RWPE1 (cell line): Measurements from ENCODE around the gene ALDOA.

Experiments used
- CTCF ChIA-PET: fragments of 350-600 bp; sonication (Branson Sonifier 250); formaldehyde crosslinking; extraction: SDS; loops from one replicate; lab custom pipeline; 2021; lab: Yijun Ruan, JAX
- POLR2A ChIA-PET: fragments of 400-600 bp; formaldehyde crosslinking; extraction: SDS; loops from one replicate; lab custom pipeline; 2020; ENCODE audit warnings: antibody characterized with exemption; ENCODE audit not compliant: low non-redundant PET; lab: Yijun Ruan, JAX
- DNase-seq: peaks from one replicate; pipeline ENCODE4 v3.0.0; 2012; ENCODE audit warnings: low spot score
- H3K27ac ChIP-seq: fragments of 450-650 bp; 2 replicates; pipeline ENCODE4 v1.5.1; 2017
- TF ChIP-seq, protein P1 (sequence below): fragments of 450-650 bp; conservative IDR thresholded peaks from 2 replicates; pipeline ENCODE4 v1.5.1; 2017; ENCODE audit warnings: low read depth, mild to moderate bottlenecking

ALDOA gene

DNA sequence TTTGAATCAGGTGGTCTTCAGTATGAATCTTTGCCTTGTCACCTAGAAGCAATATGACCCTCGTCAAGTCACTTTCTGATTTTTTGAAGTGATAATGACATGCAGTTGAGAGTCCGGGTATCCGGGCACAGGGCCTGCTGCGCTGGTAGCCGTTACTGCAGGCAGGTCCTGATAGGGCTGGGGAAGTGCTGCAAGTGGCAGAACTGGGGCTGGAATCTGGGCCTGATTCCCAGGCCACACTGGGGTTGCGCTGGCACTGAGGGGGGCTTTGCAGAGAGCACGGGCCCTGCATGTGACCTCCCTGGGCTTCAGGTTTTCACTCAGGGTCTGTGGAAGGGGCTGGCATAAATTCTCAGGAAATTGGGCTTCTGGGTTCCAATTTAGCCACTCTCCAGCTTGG, 13.2 kb downstream of the ALDOA start:
- POLR2A ChIA-PET, result interaction anchor here (0.8 kb wide), 1 partner anchor 11 kb away, joined by 3 read pairs; no protein-coding TSS in a partner anchor
- H3K27ac ChIP-seq, result peak overlapping the region; percentile 9
- CTCF ChIA-PET, result interaction anchor here (0.6 kb wide), 1 partner anchor 28 kb away, joined by 7 read pairs; no protein-coding TSS in a partner anchor
- TF ChIP-seq, protein P1, sequence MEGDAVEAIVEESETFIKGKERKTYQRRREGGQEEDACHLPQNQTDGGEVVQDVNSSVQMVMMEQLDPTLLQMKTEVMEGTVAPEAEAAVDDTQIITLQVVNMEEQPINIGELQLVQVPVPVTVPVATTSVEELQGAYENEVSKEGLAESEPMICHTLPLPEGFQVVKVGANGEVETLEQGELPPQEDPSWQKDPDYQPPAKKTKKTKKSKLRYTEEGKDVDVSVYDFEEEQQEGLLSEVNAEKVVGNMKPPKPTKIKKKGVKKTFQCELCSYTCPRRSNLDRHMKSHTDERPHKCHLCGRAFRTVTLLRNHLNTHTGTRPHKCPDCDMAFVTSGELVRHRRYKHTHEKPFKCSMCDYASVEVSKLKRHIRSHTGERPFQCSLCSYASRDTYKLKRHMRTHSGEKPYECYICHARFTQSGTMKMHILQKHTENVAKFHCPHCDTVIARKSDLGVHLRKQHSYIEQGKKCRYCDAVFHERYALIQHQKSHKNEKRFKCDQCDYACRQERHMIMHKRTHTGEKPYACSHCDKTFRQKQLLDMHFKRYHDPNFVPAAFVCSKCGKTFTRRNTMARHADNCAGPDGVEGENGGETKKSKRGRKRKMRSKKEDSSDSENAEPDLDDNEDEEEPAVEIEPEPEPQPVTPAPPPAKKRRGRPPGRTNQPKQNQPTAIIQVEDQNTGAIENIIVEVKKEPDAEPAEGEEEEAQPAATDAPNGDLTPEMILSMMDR, result no peak
- no peak for DNase-seq

DNA sequence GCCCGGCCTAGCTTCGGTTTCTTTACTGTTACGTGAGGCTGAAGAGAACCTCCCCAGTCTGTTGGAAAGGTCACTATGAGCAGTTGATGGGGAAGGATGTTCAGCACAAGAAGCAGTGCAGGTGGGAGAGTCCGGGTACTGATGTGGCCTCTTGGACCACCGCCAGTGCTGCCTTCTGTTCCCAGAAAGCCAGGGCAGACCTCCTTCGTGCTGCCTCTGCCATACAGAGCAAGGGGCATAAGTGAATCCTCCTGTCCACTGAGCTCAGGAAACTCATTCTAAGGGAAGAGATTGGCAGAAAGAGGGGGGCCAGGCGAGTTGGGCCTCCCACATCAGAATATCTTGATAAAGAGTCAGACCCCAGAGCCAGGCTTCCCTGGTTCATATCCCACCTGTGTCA, 13.9 kb downstream of the ALDOA start:
- TF ChIP-seq, protein P1, result no peak
- no peak for DNase-seq
- ChIA-PET POLR2A (interaction anchor here (0.7 kb wide), 1 partner anchor 11 kb away, joined by 15 read pairs; no protein-coding TSS in a partner anchor), CTCF (interaction anchor here (0.5 kb wide), 1 partner anchor 12 kb away, joined by 3 read pairs; the partner anchor contains the start of gene TBX6)
- peak overlapping the region; percentile 9; the same call in 1 of the 2 replicates for H3K27ac ChIP-seq

GRCh38 chr16:30082545-30083090, 17.1 kb downstream of the ALDOA start:
- peak overlapping the region; percentile 60; the same call in 1 of the 2 replicates for H3K27ac ChIP-seq
- no peak for DNase-seq
- ChIA-PET CTCF (no interaction called here), POLR2A (no interaction called here)
- TF ChIP-seq, protein P1, result no peak

- peak overlapping the region; percentile 60 for H3K27ac ChIP-seq
- no peak for DNase-seq
- TF ChIP-seq, protein P1, result no peak
- POLR2A ChIA-PET, result no interaction called here
- CTCF ChIA-PET, result interaction anchor here (0.6 kb wide), 1 partner anchor 12 kb away, joined by 6 read pairs; no protein-coding TSS in a partner anchor
Measured at GRCh38 chr16:30083216-30084055, 17.9 kb downstream of the ALDOA start.

- TF ChIP-seq, protein P1, result no peak
- ChIA-PET CTCF (interaction anchor here (0.6 kb wide), 1 partner anchor 13 kb away, joined by 6 read pairs; no protein-coding TSS in a partner anchor), POLR2A (no interaction called here)
- DNase-seq, result no peak
- H3K27ac ChIP-seq, result peak overlapping the region; percentile 60
Measured at GRCh38 chr16:30084096-30084815, 18.7 kb downstream of the ALDOA start.

DNA sequence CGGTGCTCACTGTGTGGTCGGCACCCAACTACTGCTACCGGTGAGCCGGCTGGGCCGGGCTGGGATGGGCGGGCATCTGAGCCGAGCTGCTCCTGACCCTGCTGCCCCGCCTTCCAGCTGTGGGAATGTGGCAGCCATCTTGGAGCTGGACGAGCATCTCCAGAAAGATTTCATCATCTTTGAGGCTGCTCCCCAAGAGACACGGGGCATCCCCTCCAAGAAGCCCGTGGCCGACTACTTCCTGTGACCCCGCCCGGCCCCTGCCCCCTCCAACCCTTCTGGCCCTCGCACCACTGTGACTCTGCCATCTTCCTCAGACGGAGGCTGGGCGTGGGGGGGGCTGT, 19.2 kb downstream of the ALDOA start:
- peak overlapping the region; percentile 60 for H3K27ac ChIP-seq
- ChIA-PET POLR2A (no interaction called here), CTCF (no interaction called here)
- no peak for DNase-seq
- TF ChIP-seq, protein P1, result no peak
